Mesenteric fat pad (tissue), 1 donor: ENCODE data around the gene EFR3B. TPM values are rescaled to one million over a fixed set of nuclear protein-coding genes. Genes with fewer than 3 reads are reported as not detected.
"Not testable (repeated sequence)": the region's sequence is repeated elsewhere in the genome, so short reads cannot be mapped to it uniquely, and the experiment has no call there.

ENCODE experiments used
- DNase-seq: peaks from one replicate; pipeline ENCODE4 v3.0.0-alpha.2; 2020; ENCODE audit warnings: low spot score
- long read RNA-seq: library from polyadenylated mRNA; unstranded; transcript quantifications from one replicate; pipeline ENCODE4 v2.0.0, GENCODE V29; 2020
- total RNA-seq: library from RNA; stranded (reverse); fragmentation: NEBNext Ultra II Directional; extraction: Animal tissue kit (Norgen Biotek cat#: 25700); gene quantifications from one replicate; pipeline ENCODE4 v1.2.1, GENCODE V29; 2021
- donor health status: DM: yes; HTN: yes; CAD: no.

The EFR3B gene
- 2.0 TPM for total RNA-seq
- long read RNA-seq, partial matches to known transcripts: 0 of 2 reads
- long read RNA-seq, other reads (novel, unspliced or antisense): 2 of 2 reads

GRCh38 chr2:25041928-25042320 is at the start of gene EFR3B:
Gene EFR3B (plus strand): TSS chr2:25042076. CDS start chr2:25042313, 237 bp downstream.
- DNase-seq: peak; percentile 96

- DNase-seq: no peak
Observed at GRCh38 chr2:24993406-24994145, 48.3 kb upstream of the EFR3B start.

- DNase-seq: no peak
Observed at GRCh38 chr2:24994146-24994724, 47.6 kb upstream of the EFR3B start.

- DNase-seq: not testable (repeated sequence)
Observed at GRCh38 chr2:24999097-24999496, 42.8 kb upstream of the EFR3B start.

- no peak for DNase-seq
Observed at GRCh38 chr2:25000036-25000435, 41.8 kb upstream of the EFR3B start.

GRCh38 chr2:25000503-25001324 is 41.2 kb upstream of the EFR3B start:
- no peak for DNase-seq

- no peak for DNase-seq
Observed at GRCh38 chr2:25001325-25001637, 40.6 kb upstream of the EFR3B start.

GRCh38 chr2:25002066-25002465 is 39.8 kb upstream of the EFR3B start:
- DNase-seq: no peak

- no peak for DNase-seq
Observed at GRCh38 chr2:25009954-25010353, 31.9 kb upstream of the EFR3B start.

- DNase-seq: not testable (repeated sequence)
Observed at GRCh38 chr2:25011342-25011741, 30.5 kb upstream of the EFR3B start.

- DNase-seq: no peak
Observed at GRCh38 chr2:25014631-25015030, 27.2 kb upstream of the EFR3B start.

- DNase-seq: no peak
Observed at GRCh38 chr2:25018681-25019080, 23.2 kb upstream of the EFR3B start.

GRCh38 chr2:25021791-25022362 is 20.0 kb upstream of the EFR3B start:
- DNase-seq: no peak

- DNase-seq: no peak
Observed at GRCh38 chr2:25023333-25023732, 18.5 kb upstream of the EFR3B start.

GRCh38 chr2:25025229-25026007 is 16.5 kb upstream of the EFR3B start:
- DNase-seq: no peak

GRCh38 chr2:25026008-25026530 is 15.8 kb upstream of the EFR3B start:
- no peak for DNase-seq

GRCh38 chr2:25029183-25029554 is 12.7 kb upstream of the EFR3B start:
- DNase-seq: no peak

- DNase-seq: no peak
Observed at GRCh38 chr2:25030702-25031101, 11.2 kb upstream of the EFR3B start.

GRCh38 chr2:25032094-25032493 is 9.8 kb upstream of the EFR3B start:
- DNase-seq: no peak

GRCh38 chr2:25032901-25033300 is 9.0 kb upstream of the EFR3B start:
- DNase-seq: no peak

- DNase-seq: no peak
Observed at GRCh38 chr2:25034081-25034480, 7.8 kb upstream of the EFR3B start.
